ENCODE data around the gene IFT74. TPM values are rescaled to one million over a fixed set of nuclear protein-coding genes. Genes with fewer than 3 reads are reported as not detected.

Gene IFT74
- total and polyA plus RNA-seq, 9 of the 15 experiments (the other 6 are each of a cell fraction or from before 2014, with no cell fraction given), result 6.1 to 13.2 (median 9.3) TPM

DNA sequence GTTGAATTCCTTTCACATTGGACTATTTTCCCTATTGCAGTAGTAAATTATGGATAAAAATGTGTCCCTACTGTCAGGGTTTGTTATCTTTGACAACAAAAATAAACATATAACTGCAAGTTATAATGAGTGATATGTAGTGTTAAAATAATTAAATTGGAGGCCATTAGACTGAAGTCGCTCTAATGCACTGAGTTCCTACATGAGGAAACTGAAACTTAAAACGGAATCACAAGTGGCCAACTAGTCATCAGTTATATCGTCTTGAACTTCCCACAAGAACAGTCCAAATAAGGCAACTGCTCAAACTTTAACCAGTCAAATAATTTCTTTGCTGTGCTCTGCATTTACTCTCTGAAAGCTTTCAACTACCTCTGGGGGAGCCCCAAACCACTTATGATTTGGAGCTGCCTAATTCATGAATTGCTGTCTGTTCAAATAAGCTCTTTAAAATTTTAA, 2.1 kb upstream of the IFT74 start:
- Histone ChIP-seq H4K20me1 (replicated peaks; ENCODE audit: control insufficient read depth, insufficient read depth, low read length) (no peaks in the 10 kb centered on the region), H3K4me2 (ENCODE audit: insufficient read depth, low read length) (peak overlapping the region; percentile 58), H3K27me3 (ENCODE audit: control insufficient read depth in 2 of 2, insufficient read depth in 2 of 2, low read length in 2 of 2) (no peaks in the 10 kb centered on the region), H3K79me2 (ENCODE audit: control insufficient read depth, insufficient read depth, low read length) (peaks cover 17% of the 10 kb centered on the region), H3K36me3 (ENCODE audit: control insufficient read depth, insufficient read depth, low read length) (no peaks in the 10 kb centered on the region), H3K27ac (ENCODE audit: extremely low read depth, low read depth, low read length) (peak overlapping the region; percentile 96), H3K4me1 (replicated peaks in 1 of 2; ENCODE audit: control insufficient read depth in 2 of 2, insufficient read depth in 2 of 2, low read length in 2 of 2) (no peaks in the 10 kb centered on the region; a peak in 2 of 5 replicates), H3K4me3 (no peak overlapping the region), H3K9ac (ENCODE audit: insufficient read depth in 1 of 2, low read depth in 2 of 2, low read length in 2 of 2) (peak overlapping the region in 1 of 2 experiments; percentile 34; a peak in 1 of 4 replicates), H3K9me3 (replicated peaks; ENCODE audit: control insufficient read depth, insufficient read depth, low read depth, low read length) (no peaks in the 10 kb centered on the region), H3K9me1 (ENCODE audit: control insufficient read depth, insufficient read depth, low read length) (no peaks in the 10 kb centered on the region), H2AFZ (ENCODE audit: low read depth, low read length) (0 out of 2 replicates have a peak overlapping the region, but pooled peaks have one; percentile 55)
- in situ Hi-C loops (cut with MboI), result no loop called here
- no TSS peak for BruUV-seq (replicated peaks)
- intact Hi-C loops (cut with micrococcal nuclease), result loop anchor here (10.0 kb wide), 1 partner anchor 59 kb away; the partner anchor contains the start of gene CAAP1
- DNase-seq (ENCODE audit: extremely low read depth in 1 of 4, low spot score in 3 of 4), result peak in 1 of 4 experiments; percentile 30
- CTCF ChIA-PET (ENCODE audit: low intra/inter-chr PET ratio), result no interaction called here
- TF ChIP-seq MED1 (CRISPR knock-in tag; IDR thresholded peaks at IDR 0.05; ENCODE audit: borderline replicate concordance) (no peak), EP300 (IDR thresholded peaks at IDR 0.05; ENCODE audit: low read length) (no peak), TARDBP (IDR thresholded peaks at IDR 0.05) (no peak), ATF1 (CRISPR knock-in tag; IDR thresholded peaks at IDR 0.05) (no peak), ATF1 (tag; IDR thresholded peaks at IDR 0.05) (peak; percentile 25; the same call in 1 of the 2 replicates), SRF (CRISPR knock-in tag; IDR thresholded peaks at IDR 0.05) (peak in 1 of 2 experiments; percentile 94; a peak in 2 of 4 replicates), ZNF561 (CRISPR knock-in tag; conservative IDR thresholded peaks at IDR 0.05) (no peak), CREM (IDR thresholded peaks at IDR 0.05; ENCODE audit: low read depth) (0 out of 2 replicates have a peak, but pooled peaks have one; percentile 29), ZNF23 (CRISPR knock-in tag; IDR thresholded peaks at IDR 0.05) (no peak)
- TF ChIP-seq, protein P1, sequence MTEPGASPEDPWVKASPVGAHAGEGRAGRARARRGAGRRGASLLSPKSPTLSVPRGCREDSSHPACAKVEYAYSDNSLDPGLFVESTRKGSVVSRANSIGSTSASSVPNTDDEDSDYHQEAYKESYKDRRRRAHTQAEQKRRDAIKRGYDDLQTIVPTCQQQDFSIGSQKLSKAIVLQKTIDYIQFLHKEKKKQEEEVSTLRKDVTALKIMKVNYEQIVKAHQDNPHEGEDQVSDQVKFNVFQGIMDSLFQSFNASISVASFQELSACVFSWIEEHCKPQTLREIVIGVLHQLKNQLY (CRISPR knock-in tag; conservative IDR thresholded peaks at IDR 0.05), result no peak
- TF ChIP-seq, protein P2, sequence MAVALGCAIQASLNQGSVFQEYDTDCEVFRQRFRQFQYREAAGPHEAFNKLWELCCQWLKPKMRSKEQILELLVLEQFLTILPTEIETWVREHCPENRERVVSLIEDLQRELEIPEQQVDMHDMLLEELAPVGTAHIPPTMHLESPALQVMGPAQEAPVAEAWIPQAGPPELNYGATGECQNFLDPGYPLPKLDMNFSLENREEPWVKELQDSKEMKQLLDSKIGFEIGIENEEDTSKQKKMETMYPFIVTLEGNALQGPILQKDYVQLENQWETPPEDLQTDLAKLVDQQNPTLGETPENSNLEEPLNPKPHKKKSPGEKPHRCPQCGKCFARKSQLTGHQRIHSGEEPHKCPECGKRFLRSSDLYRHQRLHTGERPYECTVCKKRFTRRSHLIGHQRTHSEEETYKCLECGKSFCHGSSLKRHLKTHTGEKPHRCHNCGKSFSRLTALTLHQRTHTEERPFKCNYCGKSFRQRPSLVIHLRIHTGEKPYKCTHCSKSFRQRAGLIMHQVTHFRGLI (CRISPR knock-in tag; IDR thresholded peaks at IDR 0.05), result no peak
- TF ChIP-seq, protein P3, sequence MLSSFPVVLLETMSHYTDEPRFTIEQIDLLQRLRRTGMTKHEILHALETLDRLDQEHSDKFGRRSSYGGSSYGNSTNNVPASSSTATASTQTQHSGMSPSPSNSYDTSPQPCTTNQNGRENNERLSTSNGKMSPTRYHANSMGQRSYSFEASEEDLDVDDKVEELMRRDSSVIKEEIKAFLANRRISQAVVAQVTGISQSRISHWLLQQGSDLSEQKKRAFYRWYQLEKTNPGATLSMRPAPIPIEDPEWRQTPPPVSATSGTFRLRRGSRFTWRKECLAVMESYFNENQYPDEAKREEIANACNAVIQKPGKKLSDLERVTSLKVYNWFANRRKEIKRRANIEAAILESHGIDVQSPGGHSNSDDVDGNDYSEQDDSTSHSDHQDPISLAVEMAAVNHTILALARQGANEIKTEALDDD (IDR thresholded peaks at IDR 0.05), result peak; percentile 94
- FAIRE-seq, result no peak
- POLR2A ChIA-PET, result interaction anchor here (0.9 kb wide), 1 partner anchor 79 kb away, joined by 3 read pairs; no protein-coding TSS in a partner anchor
- WGBS (ENCODE audit: insufficient coverage, low coverage, missing lambda C conversion rate), result 0% methylated on average over 1 of the region's 3 CpGs
- peak; percentile 35 for ATAC-seq
